HepG2 (cell line): ENCODE data around the gene LCE1A. TPM values are rescaled to one million over a fixed set of nuclear protein-coding genes. Genes with fewer than 3 reads are reported as not detected.

Source experiments
- ATAC-seq: fragments of 200-7000 bp; cut with Tn5 transposase; 3 replicates; pipeline ENCODE4 v1.9.1; 2020; ENCODE audit warnings: mild to moderate bottlenecking, moderate library complexity
- BruUV-seq: library from RNA; stranded (reverse); fragments of 400-500 nt; replicated peaks from 2 replicates; lab custom pipeline; 2021; lab: Mats Ljungman, UMichigan
- CTCF ChIA-PET: fragments of 300-600 bp; formaldehyde crosslinking; extraction: SDS; loops from one replicate; lab custom pipeline; 2021; ENCODE audit warnings: low total read pairs, inconsistent platforms, low intra/inter-chr PET ratio; lab: Yijun Ruan, JAX
- POLR2A ChIA-PET: fragments of 350-600 bp; sonication (Branson Sonifier 250); formaldehyde crosslinking; loops from one replicate; lab custom pipeline; 2020; ENCODE audit warnings: antibody characterized with exemption, inconsistent platforms; lab: Yijun Ruan, JAX
- DNase-seq: peaks from one replicate; pipeline ENCODE4 v3.0.0-alpha.2; 2015; ENCODE audit warnings: low spot score
- FAIRE-seq: peaks from 3 replicates; lab custom pipeline; 2011; peaks lifted over from hg19 to GRCh38; lab: Jason Lieb, UNC
- H2AFZ ChIP-seq: one replicate; pipeline ENCODE4 v1.6.1; 2011; ENCODE audit warnings: low read length, inconsistent platforms
- H3K27ac ChIP-seq: fragments of 300-600 bp; 3 replicates; pipeline ENCODE4 v1.8.0; 2011; ENCODE audit warnings: mixed run types, mild to moderate bottlenecking, mixed read lengths, low read length, inconsistent platforms; ENCODE audit not compliant: insufficient read depth; ENCODE audit errors: extremely low read length
- H3K27me3 ChIP-seq, 2 experiments: fragments of 200-600 bp in 1 of 2; 2 replicates in 1 of 2; 3 replicates in 1 of 2; pipeline versions ENCODE4 v1.6.0 to v1.8.0; 2011; ENCODE audit warnings: low read length in 2 of 2, mild to moderate bottlenecking in 2 of 2, moderate library complexity in 2 of 2, inconsistent platforms in 1 of 2; ENCODE audit not compliant: insufficient read depth in 2 of 2, control insufficient read depth in 1 of 2
- H3K36me3 ChIP-seq, 2 experiments: fragments of 200-600 bp in 1 of 2; replicated peaks in 1 of 2; 2 replicates in 1 of 2; 3 replicates in 1 of 2; pipeline versions ENCODE4 v1.5.1 to v1.8.0; 2011; ENCODE audit warnings: low read length in 2 of 2, inconsistent platforms in 1 of 2; ENCODE audit not compliant: insufficient read depth in 2 of 2, control insufficient read depth in 1 of 2
- H3K4me1 ChIP-seq: 2 replicates; pipeline ENCODE4 v1.5.1; 2012; ENCODE audit warnings: low read length, inconsistent platforms; ENCODE audit not compliant: insufficient read depth
- H3K4me2 ChIP-seq: 2 replicates; pipeline ENCODE4 v1.6.0; 2011; ENCODE audit warnings: low read depth, low read length, inconsistent platforms
- H3K4me3 ChIP-seq, 3 experiments: fragments of 200-600 bp in 1 of 3; sonication (generic), shearing (Covaris generic) in 1 of 3; replicated peaks in 1 of 3; 2 replicates each; pipeline ENCODE4 v1.5.1; 2011 to 2016; ENCODE audit warnings: low read length in 3 of 3, inconsistent platforms in 2 of 3, low read depth in 2 of 3, mild to moderate bottlenecking in 2 of 3, control low read depth in 1 of 3, mixed read lengths in 1 of 3; ENCODE audit not compliant: insufficient read depth in 1 of 3
- H3K79me2 ChIP-seq: one replicate; pipeline ENCODE4 v1.6.1; 2011; ENCODE audit warnings: low read length, inconsistent platforms; ENCODE audit not compliant: insufficient read depth
- H3K9ac ChIP-seq: 2 replicates; pipeline ENCODE4 v1.6.0; 2011; ENCODE audit warnings: mild to moderate bottlenecking, low read depth, low read length, inconsistent platforms; ENCODE audit not compliant: insufficient read depth
- H3K9me3 ChIP-seq: 2 replicates; pipeline ENCODE4 v1.5.1; 2012; ENCODE audit warnings: mild to moderate bottlenecking, low read length
- H4K20me1 ChIP-seq: 2 replicates; pipeline ENCODE4 v1.6.0; 2011; ENCODE audit warnings: inconsistent platforms, mild to moderate bottlenecking, low read length, moderate library complexity; ENCODE audit not compliant: insufficient read depth
- HNRNPLL ChIP-seq: fragments of 200-400 bp; formaldehyde crosslinking; IDR thresholded peaks from 2 replicates; pipeline ENCODE4 v1.6.1; 2017; ENCODE audit warnings: mild to moderate bottlenecking, low read depth, low read length; ENCODE audit not compliant: poor library complexity, severe bottlenecking
- IRX3 ChIP-seq: sonication (generic); formaldehyde crosslinking; IDR thresholded peaks from 2 replicates; pipeline ENCODE4 v1.8.1; 2023; ENCODE audit warnings: mild to moderate bottlenecking, low read depth, missing genetic modification reagents, borderline replicate concordance
- MAFF ChIP-seq: IDR thresholded peaks from 2 replicates; pipeline ENCODE4 v1.6.1; 2011; ENCODE audit warnings: low read depth, low read length, improper control_type of control experiment
- MAFK ChIP-seq, 2 experiments: IDR thresholded peaks in 1 of 2; conservative IDR thresholded peaks in 1 of 2; 2 replicates each; pipeline ENCODE4 v1.6.1; 2011; ENCODE audit warnings: improper control_type of control experiment in 2 of 2, low read length in 2 of 2
- NCOA1 ChIP-seq: sonication (generic); formaldehyde crosslinking; IDR thresholded peaks from 2 replicates; pipeline ENCODE4 v1.9.0; 2021; ENCODE audit warnings: missing genetic modification reagents
- RBM22 ChIP-seq: fragments of 200-400 bp; formaldehyde crosslinking; optimal IDR thresholded peaks from 2 replicates; pipeline ENCODE3; 2017; ENCODE audit warnings: mild to moderate bottlenecking, low read length, moderate library complexity
- TBL1XR1 ChIP-seq: fragments of 150-350 bp; IDR thresholded peaks from 2 replicates; pipeline ENCODE4 v1.6.1; 2014; ENCODE audit warnings: borderline replicate concordance, low read length; ENCODE audit not compliant: partially characterized antibody
- ZNF329 ChIP-seq: sonication (generic); formaldehyde crosslinking; IDR thresholded peaks from 2 replicates; pipeline ENCODE4 v1.9.0; 2021; ENCODE audit warnings: low read depth, mild to moderate bottlenecking, missing genetic modification reagents
- ZNF331 ChIP-seq: sonication (generic); formaldehyde crosslinking; IDR thresholded peaks from 2 replicates; pipeline ENCODE4 v1.4.0; 2020; ENCODE audit warnings: missing genetic modification reagents
- ZNF510 ChIP-seq: sonication (generic); formaldehyde crosslinking; IDR thresholded peaks from 2 replicates; pipeline ENCODE4 v1.4.0; 2020; ENCODE audit warnings: low read depth, mild to moderate bottlenecking, missing genetic modification reagents
- ZNF556 ChIP-seq: sonication (generic); formaldehyde crosslinking; IDR thresholded peaks from 2 replicates; pipeline ENCODE4 v1.4.0; 2020; ENCODE audit warnings: mild to moderate bottlenecking, missing genetic modification reagents, borderline replicate concordance
- ZSCAN30 ChIP-seq: sonication (generic); formaldehyde crosslinking; IDR thresholded peaks from 2 replicates; pipeline ENCODE4 v1.5.0; 2020; ENCODE audit warnings: mild to moderate bottlenecking, missing genetic modification reagents
- WGBS: methylation state at CpG from one replicate; pipeline ENCODE4 v1.1.6; 2017; ENCODE audit warnings: low lambda C conversion rate; 5-methylcytosine and 5-hydroxymethylcytosine counted together
- in situ Hi-C: cut with HindIII; loops from 2 replicates; pipeline ENCODE4 v1.10.0; 2017; ENCODE audit warnings: low pct_unique_long_range_greater_than_20kb; ENCODE audit not compliant: extremely low pct_ligation_motif_present
- intact Hi-C: fragments of 100-400 bp; cut with micrococcal nuclease; formaldehyde crosslinking; loops from one replicate; pipeline ENCODE4 v1.10.0; 2022; ENCODE audit not compliant: unreplicated experiment
- polyA plus RNA-seq, 8 experiments: library from polyadenylated mRNA; depleted of rRNA in 3 of 8; stranded (reverse) in 7 of 8; unstranded in 1 of 8; fragments of >200 nt; fragmentation: Illumina TruSeq in 4 of 8; extraction: Trizol in 4 of 8; gene quantifications; 2 replicates each; pipeline versions ENCODE4 v1.2.1 to v1.2.3, GENCODE V29; 2011 to 2016; ENCODE audit warnings: low read depth in 4 of 8, missing spikeins in 1 of 8, mixed read lengths in 1 of 8; ENCODE audit not compliant: insufficient read depth in 1 of 8
- total RNA-seq, 5 experiments: library from RNA; depleted of rRNA; stranded (reverse); fragments of >200 nt; fragmentation: Illumina TruSeq; extraction: Trizol; gene quantifications; 2 replicates each; pipeline ENCODE4 v1.2.3, GENCODE V29; 2016; ENCODE audit warnings: low read depth in 1 of 5
- TF ChIP-seq, protein P1 (sequence below): sonication (generic); formaldehyde crosslinking; IDR thresholded peaks from 2 replicates; pipeline ENCODE4 v1.8.0; 2022; ENCODE audit warnings: mild to moderate bottlenecking, missing genetic modification reagents, borderline replicate concordance
- TF ChIP-seq, protein P2 (sequence below): sonication (generic); formaldehyde crosslinking; IDR thresholded peaks from 2 replicates; pipeline ENCODE4 v1.5.1; 2020; ENCODE audit warnings: missing genetic modification reagents, mild to moderate bottlenecking, borderline replicate concordance
- TF ChIP-seq, protein P3 (sequence below): sonication (generic); formaldehyde crosslinking; IDR thresholded peaks from 2 replicates; pipeline ENCODE4 v1.5.1; 2020; ENCODE audit warnings: mild to moderate bottlenecking, missing genetic modification reagents

Gene LCE1A
- total and polyA plus RNA-seq, 2 of the 13 experiments (the other 11 are each of a cell fraction or from before 2014, with no cell fraction given): not detected

DNA sequence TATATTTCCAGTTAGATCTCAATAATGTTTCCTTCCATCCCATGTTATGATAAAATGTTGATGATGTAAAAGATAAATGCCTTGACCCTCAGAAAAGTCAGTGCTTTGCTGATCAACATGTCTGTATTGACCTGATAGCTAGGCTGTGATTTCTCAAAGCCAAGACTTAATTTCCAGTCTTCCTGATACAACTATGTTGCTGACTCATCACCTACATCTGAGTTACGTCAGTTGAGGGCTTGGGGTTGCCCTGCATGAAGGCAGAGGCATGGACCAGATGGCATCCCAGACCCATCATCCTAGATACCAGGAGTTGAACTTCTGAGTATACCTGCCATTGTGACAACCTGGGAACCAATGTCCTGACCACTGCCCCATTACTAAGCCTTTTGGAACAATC, 25.9 kb upstream of the LCE1A start:
- H4K20me1 ChIP-seq: no peaks in the 10 kb centered on the region
- H3K79me2 ChIP-seq: no peaks in the 10 kb centered on the region
- ChIA-PET CTCF (no interaction called here), POLR2A (no interaction called here)
- in situ Hi-C loops (no loop called here), intact Hi-C loops (no loop called here)
- H3K9me3 ChIP-seq: no peaks in the 10 kb centered on the region
- BruUV-seq: no TSS peak
- H3K27ac ChIP-seq: no peak overlapping the region
- H3K27me3 ChIP-seq: no peaks in the 10 kb centered on the region
- H3K4me1 ChIP-seq: no peaks in the 10 kb centered on the region
- TF ChIP-seq, protein P1, sequence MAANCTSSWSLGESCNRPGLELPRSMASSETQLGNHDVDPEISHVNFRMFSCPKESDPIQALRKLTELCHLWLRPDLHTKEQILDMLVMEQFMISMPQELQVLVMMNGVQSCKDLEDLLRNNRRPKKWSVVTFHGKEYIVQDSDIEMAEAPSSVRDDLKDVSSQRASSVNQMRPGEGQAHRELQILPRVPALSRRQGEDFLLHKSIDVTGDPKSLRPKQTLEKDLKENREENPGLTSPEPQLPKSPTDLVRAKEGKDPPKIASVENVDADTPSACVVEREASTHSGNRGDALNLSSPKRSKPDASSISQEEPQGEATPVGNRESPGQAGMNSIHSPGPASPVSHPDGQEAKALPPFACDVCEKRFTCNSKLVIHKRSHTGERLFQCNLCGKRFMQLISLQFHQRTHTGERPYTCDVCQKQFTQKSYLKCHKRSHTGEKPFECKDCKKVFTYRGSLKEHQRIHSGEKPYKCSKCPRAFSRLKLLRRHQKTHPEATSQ (CRISPR knock-in tag): no peak
- TF ChIP-seq, protein P2, sequence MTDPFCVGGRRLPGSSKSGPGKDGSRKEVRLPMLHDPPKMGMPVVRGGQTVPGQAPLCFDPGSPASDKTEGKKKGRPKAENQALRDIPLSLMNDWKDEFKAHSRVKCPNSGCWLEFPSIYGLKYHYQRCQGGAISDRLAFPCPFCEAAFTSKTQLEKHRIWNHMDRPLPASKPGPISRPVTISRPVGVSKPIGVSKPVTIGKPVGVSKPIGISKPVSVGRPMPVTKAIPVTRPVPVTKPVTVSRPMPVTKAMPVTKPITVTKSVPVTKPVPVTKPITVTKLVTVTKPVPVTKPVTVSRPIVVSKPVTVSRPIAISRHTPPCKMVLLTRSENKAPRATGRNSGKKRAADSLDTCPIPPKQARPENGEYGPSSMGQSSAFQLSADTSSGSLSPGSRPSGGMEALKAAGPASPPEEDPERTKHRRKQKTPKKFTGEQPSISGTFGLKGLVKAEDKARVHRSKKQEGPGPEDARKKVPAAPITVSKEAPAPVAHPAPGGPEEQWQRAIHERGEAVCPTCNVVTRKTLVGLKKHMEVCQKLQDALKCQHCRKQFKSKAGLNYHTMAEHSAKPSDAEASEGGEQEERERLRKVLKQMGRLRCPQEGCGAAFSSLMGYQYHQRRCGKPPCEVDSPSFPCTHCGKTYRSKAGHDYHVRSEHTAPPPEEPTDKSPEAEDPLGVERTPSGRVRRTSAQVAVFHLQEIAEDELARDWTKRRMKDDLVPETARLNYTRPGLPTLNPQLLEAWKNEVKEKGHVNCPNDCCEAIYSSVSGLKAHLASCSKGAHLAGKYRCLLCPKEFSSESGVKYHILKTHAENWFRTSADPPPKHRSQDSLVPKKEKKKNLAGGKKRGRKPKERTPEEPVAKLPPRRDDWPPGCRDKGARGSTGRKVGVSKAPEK (CRISPR knock-in tag): no peak
- no peak for TF ChIP-seq ZNF510 (CRISPR knock-in tag)
- TF ChIP-seq, protein P3, sequence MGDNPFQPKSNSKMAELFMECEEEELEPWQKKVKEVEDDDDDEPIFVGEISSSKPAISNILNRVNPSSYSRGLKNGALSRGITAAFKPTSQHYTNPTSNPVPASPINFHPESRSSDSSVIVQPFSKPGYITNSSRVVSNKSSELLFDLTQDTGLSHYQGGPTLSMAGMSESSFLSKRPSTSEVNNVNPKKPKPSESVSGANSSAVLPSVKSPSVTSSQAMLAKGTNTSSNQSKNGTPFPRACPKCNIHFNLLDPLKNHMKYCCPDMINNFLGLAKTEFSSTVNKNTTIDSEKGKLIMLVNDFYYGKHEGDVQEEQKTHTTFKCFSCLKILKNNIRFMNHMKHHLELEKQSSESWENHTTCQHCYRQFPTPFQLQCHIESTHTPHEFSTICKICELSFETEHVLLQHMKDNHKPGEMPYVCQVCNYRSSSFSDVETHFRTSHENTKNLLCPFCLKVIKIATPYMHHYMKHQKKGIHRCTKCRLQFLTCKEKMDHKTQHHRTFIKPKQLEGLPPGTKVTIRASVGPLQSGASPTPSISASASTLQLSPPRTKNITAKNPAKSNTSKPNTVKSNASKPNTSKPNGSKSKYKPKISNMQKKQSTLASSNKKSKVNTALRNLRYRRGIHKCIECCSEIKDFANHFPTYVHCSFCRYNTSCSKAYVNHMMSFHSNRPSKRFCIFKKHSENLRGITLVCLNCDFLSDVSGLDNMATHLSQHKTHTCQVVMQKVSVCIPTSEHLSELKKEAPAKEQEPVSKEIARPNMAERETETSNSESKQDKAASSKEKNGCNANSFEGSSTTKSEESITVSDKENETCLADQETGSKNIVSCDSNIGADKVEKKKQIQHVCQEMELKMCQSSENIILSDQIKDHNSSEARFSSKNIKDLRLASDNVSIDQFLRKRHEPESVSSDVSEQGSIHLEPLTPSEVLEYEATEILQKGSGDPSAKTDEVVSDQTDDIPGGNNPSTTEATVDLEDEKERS: no peak
- TF ChIP-seq ZNF329 (CRISPR knock-in tag): no peak
- no peak for TF ChIP-seq ZSCAN30 (CRISPR knock-in tag)
- no peak for TF ChIP-seq NCOA1 (CRISPR knock-in tag)
- peak; percentile 69 to 79 for TF ChIP-seq MAFK (conservative IDR thresholded peaks at IDR 0.05 in 1 of 2, IDR thresholded peaks at IDR 0.05 in 1 of 2; ENCODE audit: low read length in 2 of 2)
- no peak for TF ChIP-seq RBM22
- no peak for TF ChIP-seq ZNF556 (CRISPR knock-in tag)
- TF ChIP-seq TBL1XR1: no peak
- TF ChIP-seq HNRNPLL: no peak
- TF ChIP-seq IRX3 (CRISPR knock-in tag): no peak
- peak; percentile 73 for TF ChIP-seq MAFF
- TF ChIP-seq ZNF331 (CRISPR knock-in tag): no peak
- TF ChIP-seq, all 625 proteins: peak for 2
- DNase-seq (no peak), ATAC-seq (no peak), FAIRE-seq (no peak)
- Histone ChIP-seq H2AFZ (no peak overlapping the region), H3K4me2 (no peak overlapping the region), H3K4me3 (no peak overlapping the region), H3K36me3 (no peaks in the 10 kb centered on the region), H3K9ac (no peak overlapping the region)
- WGBS: 0% methylated on average over 1 of the region's 1 CpG
